Pancreas (tissue), 10 donors: ENCODE measurements around the gene ANKRD27. TPM values are rescaled to one million over a fixed set of nuclear protein-coding genes. Genes with fewer than 3 reads are reported as not detected.

Source experiments
- ATAC-seq, 4 donors: fragments of 200-7000 bp; cut with Tn5 transposase; one replicate each; pipeline versions ENCODE4 v1.8.0 to v1.9.1; 2020; ENCODE audit warnings: mild to moderate bottlenecking in 4 of 4, moderate library complexity in 4 of 4
- DNase-seq, 6 donors: peaks; one replicate each; pipeline ENCODE4 v3.0.0-alpha.2; 2020
- FAIRE-seq: peaks from 2 replicates; lab custom pipeline; 2012; peaks lifted over from hg19 to GRCh38; lab: Jason Lieb, UNC
- H3K27ac ChIP-seq, 4 donors: fragments of 200-600 bp; sonication (generic); 1 replicate in 3 of 4; 2 replicates in 1 of 4; pipeline versions ENCODE4 v1.5.0 to v1.8.0; 2020
- H3K27me3 ChIP-seq, 4 donors: fragments of 200-600 bp; one replicate each; pipeline ENCODE4 v1.8.0; 2021
- H3K36me3 ChIP-seq, 3 donors: fragments of 200-600 bp; sonication (generic) in 1 of 3; one replicate each; pipeline versions ENCODE4 v1.5.0 to v1.8.0; 2020 to 2021
- H3K4me1 ChIP-seq, 3 donors: fragments of 200-600 bp; one replicate each; pipeline ENCODE4 v1.8.0; 2021
- H3K4me3 ChIP-seq, 4 donors: fragments of 200-600 bp; sonication (generic) in 2 of 4; one replicate each; pipeline versions ENCODE4 v1.5.0 to v1.8.0; 2020 to 2021
- H3K9me3 ChIP-seq, 4 donors: fragments of 200-600 bp; one replicate each; pipeline ENCODE4 v1.8.0; 2021
- CTCF ChIP-seq, 4 donors: fragments of 200-600 bp; sonication (generic) in 3 of 4; IDR thresholded peaks; one replicate each; pipeline versions ENCODE4 v1.5.0 to v1.8.0; 2021; ENCODE audit warnings: antibody characterized with exemption in 4 of 4
- WGBS, 2 donors: extraction: QIAGEN DNeasy Blood & Tissue Kit; methylation state at CpG; one replicate each; pipeline ENCODE4 v1.1.7; 2013; 5-methylcytosine and 5-hydroxymethylcytosine counted together
- intact Hi-C, 3 donors: fragments of 100-400 bp; cut with DNase I; formaldehyde crosslinking; loops; one replicate each; pipeline versions ENCODE4 v1.11.1 to v1.14.2; 2022
- polyA plus RNA-seq, 2 donors: library from polyadenylated mRNA; stranded (reverse); fragments of 200-250 nt; gene quantifications; one replicate each; pipeline ENCODE4 v1.2.3, GENCODE V29; 2013
- total RNA-seq, 6 donors: library from RNA; stranded (reverse); fragmentation: NEBNext Ultra II Directional in 4 of 6; extraction: Animal tissue kit (Norgen Biotek cat#: 25700) in 4 of 6; gene quantifications; one replicate each; pipeline versions ENCODE4 v1.2.1 to v1.2.4, GENCODE V29; 2021 to 2023
- donor health status: healthy with polysubstance abuse.
- donor health status: DM: no; HTN: no; CAD: no; lungs with moderate emphysema.
- donor health status: DM: no; HTN: no; CAD: no.
- donor health status: control.
- donor health status: control.
- donor health status: Bipolar disorder and iron deficiency.
- donor health status: DM: yes; HTN: yes; CAD: no.
- donor health status: DM: no; HTN: no; CAD: no.
- donor health status: DM: no; HTN: no; CAD: no.
- donor health status: DM: yes; HTN: yes; CAD: no.

ANKRD27 gene
- total and polyA plus RNA-seq, 8 donors = 4.5 to 17.6 (median 9.6) TPM

- H3K36me3 ChIP-seq = no peaks in the 10 kb centered on the region
- H3K4me3 ChIP-seq = no peak overlapping the region
- TF ChIP-seq CTCF (IDR thresholded peaks at IDR 0.05) = no peak
- peaks cover 0 to 11% (median 0%) of the 10 kb centered on the region in 3 donors for H3K4me1 ChIP-seq
- DNase-seq (no peak), FAIRE-seq (no peak), ATAC-seq (no peak)
- WGBS, 2 donors = 84 to 87% methylated on average over 4 of the region's 4 CpGs
- intact Hi-C loops = no loop called here
- H3K27ac ChIP-seq = no peak overlapping the region
- no peaks in the 10 kb centered on the region for H3K27me3 ChIP-seq
- no peaks in the 10 kb centered on the region for H3K9me3 ChIP-seq
Measured at GRCh38 chr19:32687681-32688080, 12.7 kb upstream of the ANKRD27 start.

GRCh38 chr19:32686847-32687475 is 12.0 kb upstream of the ANKRD27 start:
- Histone ChIP-seq H3K36me3 (no peaks in the 10 kb centered on the region), H3K4me3 (no peak overlapping the region), H3K27me3 (no peaks in the 10 kb centered on the region), H3K27ac (no peak overlapping the region), H3K9me3 (no peaks in the 10 kb centered on the region), H3K4me1 (peaks cover 0 to 11% (median 0%) of the 10 kb centered on the region in 3 donors)
- FAIRE-seq (no peak), ATAC-seq (no peak), DNase-seq (no peak)
- 91 to 93% methylated on average over 6 of the region's 6 CpGs for WGBS, 2 donors
- TF ChIP-seq CTCF (IDR thresholded peaks at IDR 0.05) = no peak
- intact Hi-C loops = no loop called here

- no peak overlapping the region for H3K27ac ChIP-seq
- ATAC-seq (no peak), DNase-seq (no peak), FAIRE-seq (no peak)
- 85 to 93% methylated on average over 4 of the region's 4 CpGs for WGBS, 2 donors
- TF ChIP-seq CTCF (IDR thresholded peaks at IDR 0.05) = no peak
- no peak overlapping the region for H3K4me3 ChIP-seq
- intact Hi-C loops = no loop called here
- no peaks in the 10 kb centered on the region for H3K27me3 ChIP-seq
- H3K36me3 ChIP-seq = no peaks in the 10 kb centered on the region
- H3K9me3 ChIP-seq = no peaks in the 10 kb centered on the region
- H3K4me1 ChIP-seq = no peaks in the 10 kb centered on the region
Measured at GRCh38 chr19:32682317-32682716, 7.3 kb upstream of the ANKRD27 start.

- Histone ChIP-seq H3K4me1 (no peaks in the 10 kb centered on the region), H3K27me3 (peaks cover 0 to 5% (median 0%) of the 10 kb centered on the region in 4 donors), H3K36me3 (no peaks in the 10 kb centered on the region), H3K27ac (no peak overlapping the region), H3K9me3 (no peaks in the 10 kb centered on the region), H3K4me3 (no peak overlapping the region)
- WGBS, 2 donors = 73 to 80% methylated on average over 2 of the region's 2 CpGs
- TF ChIP-seq CTCF (IDR thresholded peaks at IDR 0.05) = no peak
- DNase-seq (no peak), ATAC-seq (no peak), FAIRE-seq (no peak)
- intact Hi-C loops = no loop called here
Measured at GRCh38 chr19:32680986-32681385, 6.0 kb upstream of the ANKRD27 start.

GRCh38 chr19:32677657-32678056 is 2.7 kb upstream of the ANKRD27 start:
- Histone ChIP-seq H3K27me3 (peaks cover 0 to 5% (median 0%) of the 10 kb centered on the region in 4 donors), H3K9me3 (no peaks in the 10 kb centered on the region), H3K4me3 (no peak overlapping the region), H3K27ac (no peak overlapping the region), H3K4me1 (peaks cover 0 to 6% (median 3%) of the 10 kb centered on the region in 3 donors), H3K36me3 (no peaks in the 10 kb centered on the region)
- FAIRE-seq = no peak
- DNase-seq = no peak
- intact Hi-C loops = no loop called here
- ATAC-seq = no peak
- 76 to 81% methylated on average over 9 of the region's 9 CpGs for WGBS, 2 donors
- TF ChIP-seq CTCF (IDR thresholded peaks at IDR 0.05) = no peak
